Measurements from ENCODE around the gene PIGZ.

DNA sequence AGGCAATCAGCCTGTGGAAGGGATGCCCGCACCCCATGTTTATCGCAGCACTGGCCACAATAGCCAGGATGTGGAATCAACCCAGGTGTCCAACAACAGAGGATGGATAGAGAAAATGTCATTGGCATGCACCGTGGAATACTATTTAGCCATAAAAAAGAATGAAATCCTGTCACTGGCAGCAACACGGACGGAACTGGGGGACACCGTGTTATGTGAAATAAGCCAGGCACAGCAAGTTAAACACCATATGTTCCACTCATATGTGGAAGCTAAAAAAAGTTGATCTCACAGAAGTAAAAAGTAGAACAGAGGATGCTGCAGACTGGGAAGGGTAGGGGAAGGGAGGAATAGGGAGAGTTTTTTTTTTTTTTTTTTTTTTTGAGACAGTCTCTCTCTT is 45.4 kb upstream of the PIGZ start:
- TF ChIP-seq, protein P1, sequence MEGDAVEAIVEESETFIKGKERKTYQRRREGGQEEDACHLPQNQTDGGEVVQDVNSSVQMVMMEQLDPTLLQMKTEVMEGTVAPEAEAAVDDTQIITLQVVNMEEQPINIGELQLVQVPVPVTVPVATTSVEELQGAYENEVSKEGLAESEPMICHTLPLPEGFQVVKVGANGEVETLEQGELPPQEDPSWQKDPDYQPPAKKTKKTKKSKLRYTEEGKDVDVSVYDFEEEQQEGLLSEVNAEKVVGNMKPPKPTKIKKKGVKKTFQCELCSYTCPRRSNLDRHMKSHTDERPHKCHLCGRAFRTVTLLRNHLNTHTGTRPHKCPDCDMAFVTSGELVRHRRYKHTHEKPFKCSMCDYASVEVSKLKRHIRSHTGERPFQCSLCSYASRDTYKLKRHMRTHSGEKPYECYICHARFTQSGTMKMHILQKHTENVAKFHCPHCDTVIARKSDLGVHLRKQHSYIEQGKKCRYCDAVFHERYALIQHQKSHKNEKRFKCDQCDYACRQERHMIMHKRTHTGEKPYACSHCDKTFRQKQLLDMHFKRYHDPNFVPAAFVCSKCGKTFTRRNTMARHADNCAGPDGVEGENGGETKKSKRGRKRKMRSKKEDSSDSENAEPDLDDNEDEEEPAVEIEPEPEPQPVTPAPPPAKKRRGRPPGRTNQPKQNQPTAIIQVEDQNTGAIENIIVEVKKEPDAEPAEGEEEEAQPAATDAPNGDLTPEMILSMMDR (IDR thresholded peaks at IDR 0.05 in 8 of 11, conservative IDR thresholded peaks at IDR 0.05 in 3 of 11): no peak
- TF ChIP-seq POLR2A (IDR thresholded peaks at IDR 0.05): no peak
- TF ChIP-seq POLR2AphosphoS5 (IDR thresholded peaks at IDR 0.05): no peak
